CD4-positive, alpha-beta memory T cell (primary cell): ENCODE data around the gene SEC16A. TPM values are rescaled to one million over a fixed set of nuclear protein-coding genes. Genes with fewer than 3 reads are reported as not detected.

ENCODE experiments used
- CTCF ChIA-PET: fragments of 350-600 bp; sonication (Branson Sonifier 250); formaldehyde crosslinking; loops from one replicate; lab custom pipeline; 2021; ENCODE audit warnings: inconsistent platforms; ENCODE audit not compliant: partially characterized antibody; lab: Charles Lee
- POLR2A ChIA-PET: fragments of 350-600 bp; sonication (Branson Sonifier 250); formaldehyde crosslinking; loops from one replicate; lab custom pipeline; 2021; ENCODE audit not compliant: partially characterized antibody; lab: Charles Lee
- DNase-seq, 5 donors: peaks; one replicate each; pipeline versions ENCODE4 v3.0.0 to v3.0.0-alpha.2; 2020 to 2022; ENCODE audit warnings: mixed read lengths in 1 of 5
- H3K27ac ChIP-seq: one replicate; pipeline ENCODE4 v1.7.0; 2013; ENCODE audit warnings: low read depth, low read length
- H3K27me3 ChIP-seq: 2 replicates; pipeline ENCODE4 v1.7.0; 2013; ENCODE audit warnings: mild to moderate bottlenecking, low read length, moderate library complexity; ENCODE audit not compliant: insufficient read depth
- H3K36me3 ChIP-seq: 2 replicates; pipeline ENCODE4 v1.7.0; 2013; ENCODE audit warnings: mild to moderate bottlenecking, low read length, moderate library complexity; ENCODE audit not compliant: insufficient read depth
- H3K4me1 ChIP-seq: 2 replicates; pipeline ENCODE4 v1.7.0; 2013; ENCODE audit warnings: mild to moderate bottlenecking, low read length, moderate library complexity; ENCODE audit not compliant: insufficient read depth
- H3K4me3 ChIP-seq, 2 donors: one replicate each; pipeline ENCODE4 v1.7.0; 2013; ENCODE audit warnings: low read length in 2 of 2, mild to moderate bottlenecking in 1 of 2
- H3K9me3 ChIP-seq, 2 donors: one replicate each; pipeline ENCODE4 v1.7.0; 2013; ENCODE audit warnings: low read length in 2 of 2, control low read depth in 1 of 2; ENCODE audit not compliant: control insufficient read depth in 1 of 2
- H3K27ac Mint-ChIP-seq, 7 donors: one replicate each; pipeline ENCODE4 v1.8.0; 2020 to 2021; ENCODE audit warnings: mixed read lengths in 7 of 7, mild to moderate bottlenecking in 6 of 7, inconsistent platforms in 3 of 7, moderate library complexity in 3 of 7
- H3K27me3 Mint-ChIP-seq, 2 donors: one replicate each; pipeline ENCODE4 v1.8.0; 2020 to 2021; ENCODE audit warnings: mixed read lengths in 2 of 2
- H3K36me3 Mint-ChIP-seq, 2 donors: one replicate each; pipeline ENCODE4 v1.8.0; 2020 to 2021; ENCODE audit warnings: mixed read lengths in 2 of 2, inconsistent platforms in 1 of 2, mild to moderate bottlenecking in 1 of 2
- H3K4me1 Mint-ChIP-seq, 4 donors: one replicate each; pipeline ENCODE4 v1.8.0; 2020 to 2021; ENCODE audit warnings: mixed read lengths in 4 of 4, mild to moderate bottlenecking in 1 of 4
- H3K4me3 Mint-ChIP-seq, 8 donors: one replicate each; pipeline ENCODE4 v1.8.0; 2020 to 2021; ENCODE audit warnings: mixed read lengths in 8 of 8, mild to moderate bottlenecking in 7 of 8, moderate library complexity in 6 of 8, inconsistent platforms in 3 of 8
- H3K9me3 Mint-ChIP-seq, 8 donors: one replicate each; pipeline ENCODE4 v1.8.0; 2020 to 2021; ENCODE audit warnings: mixed read lengths in 8 of 8, mild to moderate bottlenecking in 5 of 8, inconsistent platforms in 3 of 8, moderate library complexity in 1 of 8
- intact Hi-C: fragments of 100-400 bp; cut with micrococcal nuclease; formaldehyde crosslinking; loops from one replicate; pipeline ENCODE4 v1.15.1; 2023
- polyA plus RNA-seq, 2 donors: library from polyadenylated mRNA; unstranded; fragments of 300-500 nt; fragmentation: Illumina TruSeq; gene quantifications; one replicate each; pipeline ENCODE4 v1.2.3, GENCODE V29; 2021
- total RNA-seq, 2 experiments: library from RNA; stranded (reverse); gene quantifications; one replicate each; pipeline ENCODE4 v1.2.3, GENCODE V29; 2021

The SEC16A gene
- total and polyA plus RNA-seq, 4 experiments from 2014 or later: 6.6 to 87.7 (median 61.1) TPM

DNA sequence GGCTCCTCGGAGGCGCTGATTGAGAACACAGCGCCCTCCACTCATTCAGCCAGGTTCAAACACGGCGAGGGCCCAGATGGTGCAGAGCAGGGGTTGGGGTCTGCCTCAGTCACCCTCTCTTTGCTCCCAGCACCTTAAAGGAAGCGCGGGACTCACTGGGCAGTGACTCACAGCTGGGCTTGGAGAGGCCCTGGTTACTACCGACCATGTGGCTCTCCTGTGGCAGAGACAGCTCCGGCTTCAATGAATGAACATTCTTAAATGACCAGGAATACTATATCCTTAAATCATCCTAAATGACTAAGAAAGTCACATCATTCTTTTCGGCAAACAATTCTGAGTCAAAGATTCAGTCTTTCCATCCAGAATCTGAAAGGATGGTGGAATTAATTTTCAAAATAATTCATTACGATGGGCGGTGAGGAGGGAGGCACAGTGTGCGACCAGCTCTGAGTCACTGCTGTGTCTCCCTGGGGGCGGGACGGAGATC is 41.6 kb downstream of the SEC16A start:
- DNase-seq: no peak
- POLR2A ChIA-PET: interaction anchor here (0.7 kb wide), 1 partner anchor 78 kb away, joined by 3 read pairs; no protein-coding TSS in a partner anchor
- H3K4me3 Mint-ChIP-seq: peak overlapping the region in 5 of 8 donors; percentile 3 to 71 (median 17)
- Histone ChIP-seq H3K9me3 (no peaks in the 10 kb centered on the region), H3K27ac (no peak overlapping the region), H3K36me3 (peaks cover 28% of the 10 kb centered on the region), H3K4me3 (no peak overlapping the region), H3K27me3 (no peaks in the 10 kb centered on the region), H3K4me1 (peaks cover 28% of the 10 kb centered on the region)
- CTCF ChIA-PET: interaction anchor here (1.2 to 1.7 kb wide), 2 partner anchors 37 to 39 kb away, joined by 3 to 5 read pairs; no protein-coding TSS in a partner anchor
- intact Hi-C loops: no loop called here
- peak overlapping the region in 5 of 7 donors; percentile 17 to 71 (median 61) for H3K27ac Mint-ChIP-seq
- H3K36me3 Mint-ChIP-seq: peaks cover 2 to 37% of the 10 kb centered on the region in 2 donors
- peaks cover 0 to 1% (median 0%) of the 10 kb centered on the region in 8 donors for H3K9me3 Mint-ChIP-seq
- no peaks in the 10 kb centered on the region for H3K27me3 Mint-ChIP-seq
- peaks cover 14 to 28% (median 22%) of the 10 kb centered on the region in 4 donors for H3K4me1 Mint-ChIP-seq

DNA sequence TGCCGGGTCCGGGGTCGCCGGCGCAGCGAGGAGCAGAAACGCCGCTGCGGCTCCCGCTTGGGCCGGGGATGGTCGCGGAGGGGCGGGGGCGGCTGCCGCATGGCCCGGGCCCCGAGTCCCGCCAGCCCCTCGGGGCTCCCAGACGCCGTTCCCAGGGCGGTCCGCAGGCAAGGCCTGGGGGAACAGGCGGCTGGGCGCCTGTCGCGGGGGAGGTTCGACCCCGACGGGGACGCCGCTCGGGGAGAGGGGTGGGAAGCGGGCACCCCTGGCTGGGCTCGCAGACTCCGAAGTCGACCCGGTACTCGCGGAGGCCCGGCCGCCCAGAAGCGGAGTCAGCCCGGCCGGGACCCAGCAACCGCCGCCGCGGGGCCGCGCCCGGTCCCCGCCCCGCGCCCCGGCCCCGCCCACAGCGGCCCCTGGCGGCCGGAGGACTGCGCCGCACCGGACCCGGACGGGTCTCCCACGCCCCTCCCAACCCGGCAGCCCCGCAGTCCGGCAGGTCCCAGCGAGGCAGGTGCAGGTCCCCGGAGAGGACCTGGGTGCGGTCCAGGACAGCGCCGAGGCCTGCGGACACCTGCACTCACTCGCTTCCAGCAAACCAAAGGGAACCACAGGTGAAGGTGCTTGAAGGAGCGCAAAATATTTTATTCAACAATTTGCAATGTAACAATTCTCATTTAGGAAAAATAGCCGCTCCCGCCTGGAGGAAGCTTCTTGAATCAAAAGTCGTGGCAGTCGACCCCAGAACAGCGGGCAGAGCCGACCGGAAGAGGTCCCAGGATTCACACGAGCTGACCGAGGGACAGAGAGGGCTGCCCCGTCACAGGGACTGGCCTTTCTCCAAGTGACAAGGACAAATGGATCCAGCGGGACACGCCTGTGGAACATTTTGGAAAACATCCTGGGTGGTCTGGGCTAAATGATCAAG is 43.1 kb downstream of the SEC16A start, which contains the start of gene INPP5E:
INPP5E (minus strand) TSS at position 365 of the 928 bp plus-strand sequence. CDS start 426 bp downstream, outside the sequence.
- peaks cover 2 to 34% of the 10 kb centered on the region in 2 donors for H3K36me3 Mint-ChIP-seq
- ChIA-PET POLR2A (interaction anchor here (1.1 to 2.4 kb wide), 4 partner anchors 30 to 77 kb away, joined by 3 to 16 read pairs (median 4); partner anchors contain the start of gene DNLZ), CTCF (interaction anchor here (1.0 to 1.2 kb wide), 2 partner anchors 40 to 77 kb away, joined by 3 read pairs; no protein-coding TSS in a partner anchor)
- H3K4me3 Mint-ChIP-seq: peak within 1 kb of the TSS; percentile 86 to 91 (median 88)
- no peaks in the 10 kb centered on the region for H3K27me3 Mint-ChIP-seq
- Histone ChIP-seq H3K4me3 (peak within 1 kb of the TSS in 1 of 2 donors; percentile 66), H3K36me3 (peaks cover 17% of the 10 kb centered on the region), H3K9me3 (no peaks in the 10 kb centered on the region), H3K27me3 (no peaks in the 10 kb centered on the region), H3K27ac (peak within 1 kb of the TSS; percentile 74), H3K4me1 (peaks cover 29% of the 10 kb centered on the region)
- peaks cover 16 to 36% (median 25%) of the 10 kb centered on the region in 4 donors for H3K4me1 Mint-ChIP-seq
- peak; percentile 69 to 89 (median 83) for DNase-seq
- intact Hi-C loops: loop anchor here (1.0 kb wide), 2 partner anchors 39 to 44 kb away; partner anchors contain the start of genes SEC16A and SNAPC4
- peaks cover 0 to 1% (median 0%) of the 10 kb centered on the region in 8 donors for H3K9me3 Mint-ChIP-seq
- peak within 1 kb of the TSS in 6 of 7 donors; percentile 66 to 95 (median 91) for H3K27ac Mint-ChIP-seq

DNA sequence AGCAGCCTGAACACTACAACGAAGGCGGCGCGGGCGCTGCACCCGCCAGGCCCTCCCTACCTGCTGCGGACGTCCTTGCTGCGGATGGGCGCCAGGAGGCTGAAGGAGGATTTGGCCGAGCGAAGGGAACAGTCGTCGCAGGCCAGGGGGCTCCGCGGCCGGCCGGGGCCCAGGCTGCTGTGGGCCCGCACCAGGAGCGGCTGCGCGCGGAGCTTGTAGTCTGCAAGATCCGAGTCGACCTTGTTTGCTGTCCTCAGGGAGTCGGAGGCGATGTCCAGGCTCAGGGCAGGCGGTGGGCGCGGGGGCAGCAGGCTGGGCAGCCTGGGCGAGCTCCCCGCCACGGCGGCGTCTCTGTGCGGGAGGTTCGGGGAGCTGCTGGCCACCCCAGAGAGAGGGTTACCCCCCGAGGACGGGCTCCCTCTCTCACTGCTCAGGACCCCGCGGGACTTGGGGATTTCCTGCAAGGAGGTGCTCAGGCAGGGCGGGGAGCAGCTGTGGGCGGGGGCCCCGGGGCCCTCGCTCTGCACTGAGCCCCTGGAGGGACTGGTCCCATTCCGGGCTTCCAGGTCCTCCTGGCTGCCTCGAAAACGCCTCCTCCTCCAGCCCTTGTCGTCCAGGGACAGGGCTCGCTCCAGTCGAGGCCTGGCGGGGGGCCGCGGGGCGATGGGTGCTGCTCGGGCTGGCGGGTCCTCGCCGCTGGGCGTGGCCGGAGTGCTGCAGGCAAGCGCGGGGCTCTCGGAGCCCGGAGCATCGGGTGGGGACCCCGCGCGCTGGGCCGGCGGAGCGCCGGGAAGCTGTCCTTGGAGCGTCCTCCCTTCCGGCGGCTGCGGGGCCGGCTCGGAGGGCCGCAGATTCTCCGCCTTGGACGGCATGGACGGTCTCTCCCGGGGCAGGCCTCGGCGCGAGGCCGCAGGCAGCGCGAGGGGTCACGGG is 44.0 kb downstream of the SEC16A start:
- H3K27me3 ChIP-seq: no peaks in the 10 kb centered on the region
- H3K9me3 ChIP-seq: no peaks in the 10 kb centered on the region
- peaks cover 0 to 1% (median 0%) of the 10 kb centered on the region in 8 donors for H3K9me3 Mint-ChIP-seq
- H3K36me3 ChIP-seq: peaks cover 15% of the 10 kb centered on the region
- CTCF ChIA-PET: interaction anchor here (1.0 to 1.1 kb wide), 3 partner anchors 20 to 36 kb away, joined by 3 to 5 read pairs (median 3); no protein-coding TSS in a partner anchor
- POLR2A ChIA-PET: interaction anchor here (0.8 to 2.4 kb wide), 4 partner anchors 30 to 76 kb away, joined by 4 to 16 read pairs (median 4); partner anchors contain the start of gene DNLZ
- H3K36me3 Mint-ChIP-seq: peaks cover 0 to 29% of the 10 kb centered on the region in 2 donors
- peaks cover 16 to 36% (median 23%) of the 10 kb centered on the region in 4 donors for H3K4me1 Mint-ChIP-seq
- DNase-seq: peak; percentile 49 to 80 (median 58)
- intact Hi-C loops: loop anchor here (1.0 kb wide), 2 partner anchors 39 to 44 kb away; partner anchors contain the start of genes SEC16A and SNAPC4
- peaks cover 29% of the 10 kb centered on the region for H3K4me1 ChIP-seq
- H3K4me3 ChIP-seq: peak overlapping the region in 1 of 2 donors; percentile 66
- peak overlapping the region; percentile 74 for H3K27ac ChIP-seq
- H3K4me3 Mint-ChIP-seq: peak overlapping the region; percentile 86 to 91 (median 88)
- H3K27me3 Mint-ChIP-seq: no peaks in the 10 kb centered on the region
- peak overlapping the region; percentile 87 to 95 (median 93) for H3K27ac Mint-ChIP-seq

DNA sequence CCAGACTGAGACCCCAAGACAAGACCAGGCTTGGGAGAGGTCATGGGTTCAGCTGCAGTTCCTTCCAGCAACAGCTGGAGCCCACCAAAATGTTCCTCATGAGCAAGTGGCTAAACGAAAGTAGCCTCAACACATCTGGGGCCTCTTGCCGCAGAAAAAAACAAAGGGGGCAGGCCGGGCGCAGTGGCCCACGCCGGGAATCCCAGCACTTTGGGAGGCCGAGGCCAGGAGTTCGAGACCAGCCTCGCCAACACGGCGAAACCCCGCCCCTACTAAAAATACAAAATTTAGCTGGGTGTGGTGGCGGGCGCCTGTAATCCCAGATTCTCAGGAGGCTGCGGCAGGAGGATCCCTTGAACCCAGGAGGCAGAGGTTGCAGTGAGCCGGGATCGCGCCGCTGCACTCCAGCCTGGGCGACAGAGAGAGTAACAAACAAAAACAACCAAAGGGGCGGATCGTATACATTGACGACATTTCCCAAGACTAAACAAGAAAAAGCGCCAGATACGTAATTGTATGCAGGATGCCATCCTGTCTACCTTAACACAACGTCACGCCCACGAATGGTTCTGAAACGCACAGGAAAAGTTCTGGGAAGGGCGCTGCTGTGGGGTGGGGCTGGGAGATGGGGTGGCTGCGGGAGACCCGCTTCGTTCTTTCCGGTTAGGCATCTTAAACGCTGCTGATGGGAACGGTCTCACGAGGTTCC is 44.8 kb downstream of the SEC16A start:
- Histone ChIP-seq H3K4me3 (peak overlapping the region in 1 of 2 donors; percentile 66), H3K27ac (peak overlapping the region; percentile 74), H3K4me1 (peaks cover 29% of the 10 kb centered on the region), H3K36me3 (peaks cover 15% of the 10 kb centered on the region), H3K27me3 (no peaks in the 10 kb centered on the region), H3K9me3 (no peaks in the 10 kb centered on the region)
- POLR2A ChIA-PET: interaction anchor here (0.8 to 2.4 kb wide), 4 partner anchors 29 to 75 kb away, joined by 4 to 16 read pairs (median 4); partner anchors contain the start of gene DNLZ
- Mint-ChIP-seq H3K27ac (peak overlapping the region; percentile 87 to 95 (median 93)), H3K4me1 (peaks cover 16 to 36% (median 23%) of the 10 kb centered on the region in 4 donors), H3K36me3 (peaks cover 0 to 25% of the 10 kb centered on the region in 2 donors), H3K27me3 (no peaks in the 10 kb centered on the region), H3K9me3 (no peaks in the 10 kb centered on the region), H3K4me3 (peak overlapping the region; percentile 86 to 91 (median 88))
- CTCF ChIA-PET: interaction anchor here (1.0 to 1.1 kb wide), 3 partner anchors 21 to 35 kb away, joined by 3 to 5 read pairs (median 3); no protein-coding TSS in a partner anchor
- intact Hi-C loops: no loop called here
- DNase-seq: peak; percentile 16 to 67 (median 24)

DNA sequence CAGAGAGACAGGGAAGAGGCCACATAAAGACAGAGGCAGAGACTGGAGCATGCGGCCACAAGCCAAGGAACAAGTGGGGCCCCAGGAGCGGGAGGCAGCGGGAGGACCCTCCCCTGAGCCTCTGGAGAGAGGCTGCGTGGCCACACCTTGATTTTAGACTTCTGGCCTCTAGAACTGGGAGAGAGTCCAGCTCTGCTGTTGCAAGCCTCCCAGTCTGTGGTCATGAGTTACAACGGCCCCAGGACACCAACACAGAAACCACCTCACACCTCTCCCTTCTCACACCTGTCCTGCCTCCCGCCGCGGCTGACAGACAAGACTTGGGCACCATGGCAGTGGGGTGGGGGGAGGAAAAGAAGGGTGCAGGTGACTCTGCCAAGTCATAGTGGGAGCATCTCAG is 45.4 kb downstream of the SEC16A start:
- H3K4me3 ChIP-seq: no peak overlapping the region
- Mint-ChIP-seq H3K4me1 (peaks cover 16 to 36% (median 23%) of the 10 kb centered on the region in 4 donors), H3K27ac (peak overlapping the region; percentile 72 to 95 (median 93)), H3K36me3 (peaks cover 0 to 20% of the 10 kb centered on the region in 2 donors), H3K27me3 (no peaks in the 10 kb centered on the region), H3K9me3 (no peaks in the 10 kb centered on the region), H3K4me3 (peak overlapping the region; percentile 86 to 91 (median 88))
- no peaks in the 10 kb centered on the region for H3K9me3 ChIP-seq
- ChIA-PET CTCF (no interaction called here), POLR2A (interaction anchor here (2.4 kb wide), 1 partner anchor 28 kb away, joined by 16 read pairs; no protein-coding TSS in a partner anchor)
- intact Hi-C loops: no loop called here
- peaks cover 29% of the 10 kb centered on the region for H3K4me1 ChIP-seq
- peak overlapping the region; percentile 74 for H3K27ac ChIP-seq
- no peak for DNase-seq
- no peaks in the 10 kb centered on the region for H3K27me3 ChIP-seq
- peaks cover 12% of the 10 kb centered on the region for H3K36me3 ChIP-seq
